Thyroid gland (tissue), 4 donors: ENCODE measurements around the gene SHMT2.

Source experiments
- POLR2A ChIP-seq, 2 donors: fragments of 450-650 bp; IDR thresholded peaks; one replicate each; pipeline ENCODE4 v1.6.1; 2017; ENCODE audit warnings: antibody characterized with exemption in 2 of 2, mild to moderate bottlenecking in 2 of 2, moderate library complexity in 1 of 2
- TF ChIP-seq, protein P1 (sequence below), 6 experiments: fragments of 200-600 bp in 3 of 6; fragments of 450-650 bp in 3 of 6; sonication (generic) in 3 of 6; IDR thresholded peaks; one replicate each; pipeline ENCODE4 v1.5.1; 2016 to 2019; ENCODE audit warnings: antibody characterized with exemption in 6 of 6, mild to moderate bottlenecking in 2 of 6, inconsistent platforms in 1 of 6, moderate library complexity in 1 of 6

DNA sequence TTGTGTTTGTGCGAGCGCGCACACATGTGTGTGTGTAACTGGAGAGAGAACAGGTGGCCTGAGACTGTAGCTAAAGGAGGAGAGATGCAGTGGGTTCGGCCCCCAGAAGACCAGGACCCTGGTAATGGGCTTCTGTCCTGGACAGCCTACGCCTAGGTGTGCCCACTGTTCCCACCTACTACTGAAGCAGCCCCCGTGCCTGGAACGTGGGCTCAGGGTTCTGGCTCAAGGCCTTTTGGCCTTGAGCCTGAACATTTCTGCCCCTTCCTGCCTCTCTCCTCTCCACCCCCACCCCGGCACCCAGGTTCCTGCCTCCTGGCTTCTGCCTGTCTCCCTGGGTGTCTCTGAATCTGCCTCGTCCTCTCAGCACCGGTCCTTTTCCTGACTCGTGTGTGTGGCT lies 14.4 kb upstream of the SHMT2 start:
- TF ChIP-seq, protein P1, sequence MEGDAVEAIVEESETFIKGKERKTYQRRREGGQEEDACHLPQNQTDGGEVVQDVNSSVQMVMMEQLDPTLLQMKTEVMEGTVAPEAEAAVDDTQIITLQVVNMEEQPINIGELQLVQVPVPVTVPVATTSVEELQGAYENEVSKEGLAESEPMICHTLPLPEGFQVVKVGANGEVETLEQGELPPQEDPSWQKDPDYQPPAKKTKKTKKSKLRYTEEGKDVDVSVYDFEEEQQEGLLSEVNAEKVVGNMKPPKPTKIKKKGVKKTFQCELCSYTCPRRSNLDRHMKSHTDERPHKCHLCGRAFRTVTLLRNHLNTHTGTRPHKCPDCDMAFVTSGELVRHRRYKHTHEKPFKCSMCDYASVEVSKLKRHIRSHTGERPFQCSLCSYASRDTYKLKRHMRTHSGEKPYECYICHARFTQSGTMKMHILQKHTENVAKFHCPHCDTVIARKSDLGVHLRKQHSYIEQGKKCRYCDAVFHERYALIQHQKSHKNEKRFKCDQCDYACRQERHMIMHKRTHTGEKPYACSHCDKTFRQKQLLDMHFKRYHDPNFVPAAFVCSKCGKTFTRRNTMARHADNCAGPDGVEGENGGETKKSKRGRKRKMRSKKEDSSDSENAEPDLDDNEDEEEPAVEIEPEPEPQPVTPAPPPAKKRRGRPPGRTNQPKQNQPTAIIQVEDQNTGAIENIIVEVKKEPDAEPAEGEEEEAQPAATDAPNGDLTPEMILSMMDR (IDR thresholded peaks at IDR 0.05): no peak
- TF ChIP-seq POLR2A (IDR thresholded peaks at IDR 0.05): no peak
